Endodermal cell (in vitro differentiated cells): ENCODE results near the gene ADGRL3. TPM values are rescaled to one million over a fixed set of nuclear protein-coding genes. Genes with fewer than 3 reads are reported as not detected.

Source experiments
- DNase-seq: peaks from one replicate; pipeline ENCODE4 v3.0.0-alpha.2; 2017
- H3K27ac ChIP-seq: 2 replicates; pipeline ENCODE4 v1.5.1; 2013; ENCODE audit warnings: mild to moderate bottlenecking, low read depth, low read length, moderate library complexity
- H3K27me3 ChIP-seq: 2 replicates; pipeline ENCODE4 v1.6.1; 2013; ENCODE audit warnings: mild to moderate bottlenecking, low read length, moderate library complexity; ENCODE audit not compliant: insufficient read depth, control insufficient read depth, poor library complexity, severe bottlenecking
- H3K36me3 ChIP-seq: 2 replicates; pipeline ENCODE4 v1.7.0; 2013; ENCODE audit warnings: mild to moderate bottlenecking, low read length, moderate library complexity; ENCODE audit not compliant: control insufficient read depth, insufficient read depth
- H3K4me1 ChIP-seq: one replicate; pipeline ENCODE4 v1.7.0; 2013; ENCODE audit warnings: low read length; ENCODE audit not compliant: control insufficient read depth, insufficient read depth
- H3K4me3 ChIP-seq: 2 replicates; pipeline ENCODE4 v1.5.1; 2013; ENCODE audit warnings: mild to moderate bottlenecking, low read length, moderate library complexity
- H3K9ac ChIP-seq: 2 replicates; pipeline ENCODE4 v1.6.1; 2013; ENCODE audit warnings: mild to moderate bottlenecking, low read length, moderate library complexity; ENCODE audit not compliant: poor library complexity, severe bottlenecking; ENCODE audit errors: extremely low read depth
- H3K9me3 ChIP-seq: 2 replicates; pipeline ENCODE4 v1.6.1; 2013; ENCODE audit warnings: mild to moderate bottlenecking, low read length, moderate library complexity; ENCODE audit not compliant: control insufficient read depth
- H3K27ac Mint-ChIP-seq: 2 replicates; pipeline ENCODE4 v1.8.0; 2020; ENCODE audit warnings: mixed read lengths
- H3K27me3 Mint-ChIP-seq: 2 replicates; pipeline ENCODE4 v1.8.0; 2021; ENCODE audit warnings: mild to moderate bottlenecking, mixed read lengths; ENCODE audit not compliant: insufficient read depth
- H3K36me3 Mint-ChIP-seq: 2 replicates; pipeline ENCODE4 v1.8.0; 2020; ENCODE audit warnings: low read depth, mixed read lengths
- H3K4me1 Mint-ChIP-seq: 2 replicates; pipeline ENCODE4 v1.8.0; 2020; ENCODE audit warnings: mixed read lengths
- H3K4me3 Mint-ChIP-seq: 2 replicates; pipeline ENCODE4 v1.8.0; 2020; ENCODE audit warnings: mild to moderate bottlenecking, moderate library complexity, mixed read lengths
- H3K9me3 Mint-ChIP-seq: 2 replicates; pipeline ENCODE4 v1.8.0; 2020; ENCODE audit warnings: mild to moderate bottlenecking, mixed read lengths
- WGBS, 2 experiments: methylation state at CpG; one replicate each; pipeline versions ENCODE4 v1.1.5 to v1.1.7; 2013; ENCODE audit warnings: missing lambda C conversion rate in 2 of 2, mixed read lengths in 1 of 2; ENCODE audit not compliant: insufficient coverage in 1 of 2, insufficient read length in 1 of 2; 5-methylcytosine and 5-hydroxymethylcytosine counted together
- total RNA-seq, 2 donors: library from RNA; stranded (reverse); fragmentation: NEBNext Ultra II Directional in 1 of 2; extraction: Animal tissue kit (Norgen Biotek cat#: 25700) in 1 of 2; gene quantifications; 2 replicates in 1 of 2; 3 replicates in 1 of 2; pipeline ENCODE4 v1.2.1, GENCODE V29; 2021
- TF ChIP-seq, protein P1 (sequence below): fragments of 200-600 bp; sonication (generic); conservative IDR thresholded peaks from 2 replicates; pipeline ENCODE4 v1.5.0; 2021; ENCODE audit warnings: antibody characterized with exemption, mild to moderate bottlenecking

The ADGRL3 gene
- total RNA-seq, 2 donors from 2014 or later: 9.9 to 10.3 TPM

DNA sequence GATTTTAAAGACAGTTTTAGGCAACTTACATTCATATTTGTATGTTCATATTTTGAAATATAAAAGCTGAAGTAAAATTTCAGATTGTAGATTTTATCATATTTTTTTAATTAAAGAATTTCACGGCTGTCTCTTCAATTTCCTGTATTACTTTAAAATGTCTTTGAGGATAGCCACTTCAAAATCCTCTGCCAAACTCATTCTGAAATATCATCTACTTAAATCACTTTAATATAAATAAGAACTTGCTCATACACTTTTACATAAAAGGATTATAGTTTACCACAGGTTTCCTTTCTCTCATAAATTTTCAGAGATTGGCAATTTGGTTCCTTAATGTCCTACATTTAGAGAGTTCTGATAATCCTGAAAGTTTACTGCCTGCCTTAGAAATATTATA lies 478.2 kb downstream of the ADGRL3 start:
- Histone ChIP-seq H3K27me3 (no peaks in the 10 kb centered on the region), H3K9me3 (no peaks in the 10 kb centered on the region), H3K27ac (no peak overlapping the region), H3K36me3 (no peaks in the 10 kb centered on the region), H3K9ac (no peak overlapping the region), H3K4me1 (no peaks in the 10 kb centered on the region), H3K4me3 (no peak overlapping the region)
- Mint-ChIP-seq H3K27ac (no peak overlapping the region), H3K36me3 (no peaks in the 10 kb centered on the region), H3K4me3 (no peak overlapping the region), H3K9me3 (no peaks in the 10 kb centered on the region), H3K27me3 (no peaks in the 10 kb centered on the region), H3K4me1 (no peaks in the 10 kb centered on the region)
- 100% methylated on average over 1 of the region's 1 CpG for WGBS, 2 experiments
- DNase-seq: no peak
- TF ChIP-seq, protein P1, sequence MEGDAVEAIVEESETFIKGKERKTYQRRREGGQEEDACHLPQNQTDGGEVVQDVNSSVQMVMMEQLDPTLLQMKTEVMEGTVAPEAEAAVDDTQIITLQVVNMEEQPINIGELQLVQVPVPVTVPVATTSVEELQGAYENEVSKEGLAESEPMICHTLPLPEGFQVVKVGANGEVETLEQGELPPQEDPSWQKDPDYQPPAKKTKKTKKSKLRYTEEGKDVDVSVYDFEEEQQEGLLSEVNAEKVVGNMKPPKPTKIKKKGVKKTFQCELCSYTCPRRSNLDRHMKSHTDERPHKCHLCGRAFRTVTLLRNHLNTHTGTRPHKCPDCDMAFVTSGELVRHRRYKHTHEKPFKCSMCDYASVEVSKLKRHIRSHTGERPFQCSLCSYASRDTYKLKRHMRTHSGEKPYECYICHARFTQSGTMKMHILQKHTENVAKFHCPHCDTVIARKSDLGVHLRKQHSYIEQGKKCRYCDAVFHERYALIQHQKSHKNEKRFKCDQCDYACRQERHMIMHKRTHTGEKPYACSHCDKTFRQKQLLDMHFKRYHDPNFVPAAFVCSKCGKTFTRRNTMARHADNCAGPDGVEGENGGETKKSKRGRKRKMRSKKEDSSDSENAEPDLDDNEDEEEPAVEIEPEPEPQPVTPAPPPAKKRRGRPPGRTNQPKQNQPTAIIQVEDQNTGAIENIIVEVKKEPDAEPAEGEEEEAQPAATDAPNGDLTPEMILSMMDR: no peak

DNA sequence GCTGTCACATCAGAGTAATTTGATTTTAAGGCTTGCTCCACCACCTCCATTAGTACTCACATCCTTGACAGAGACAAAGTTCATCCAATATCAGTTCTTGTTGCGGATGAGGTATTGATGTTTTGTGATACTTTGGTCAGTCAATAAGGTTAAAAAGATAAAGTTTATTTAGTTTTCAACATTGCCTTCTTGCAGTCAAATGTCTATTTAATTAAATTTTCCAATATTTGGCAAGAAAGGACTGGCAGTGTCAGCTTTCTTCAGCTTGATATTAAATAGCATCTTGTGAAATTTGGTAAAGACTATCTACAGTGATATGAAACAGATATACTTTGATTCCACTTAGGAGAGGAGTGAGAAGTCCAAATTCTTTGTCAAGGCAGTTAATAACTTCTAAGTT lies 493.4 kb downstream of the ADGRL3 start:
- H3K27me3 ChIP-seq: no peaks in the 10 kb centered on the region
- H3K36me3 Mint-ChIP-seq: no peaks in the 10 kb centered on the region

DNA sequence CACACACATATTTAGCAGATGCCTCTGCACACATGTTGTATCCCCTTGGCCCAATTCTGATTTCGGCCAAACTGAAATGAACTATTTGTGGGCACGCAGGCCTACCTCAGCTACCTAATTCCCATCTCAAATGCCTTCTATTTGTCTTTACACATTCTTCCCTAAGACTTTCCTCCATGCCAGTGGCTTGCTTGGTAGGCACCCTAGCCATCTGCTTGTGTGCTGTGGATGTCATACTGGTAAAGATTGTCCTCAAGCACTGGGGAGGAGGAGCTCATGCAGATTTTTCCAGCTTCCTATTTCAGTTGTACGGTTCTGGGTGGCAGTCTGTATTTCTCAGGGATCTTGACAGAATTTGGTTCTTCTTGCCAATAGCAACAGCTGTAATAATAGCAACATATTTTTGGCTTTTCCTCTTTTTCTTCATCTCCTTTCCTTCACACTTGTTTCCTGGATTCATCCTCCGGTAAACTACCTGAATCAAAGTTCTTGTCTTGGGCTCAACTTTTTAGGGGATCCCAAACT lies 514.3 kb downstream of the ADGRL3 start:
- Histone ChIP-seq H3K9ac (no peak overlapping the region), H3K4me1 (no peaks in the 10 kb centered on the region), H3K27me3 (no peaks in the 10 kb centered on the region), H3K27ac (no peak overlapping the region), H3K36me3 (no peaks in the 10 kb centered on the region), H3K4me3 (no peak overlapping the region), H3K9me3 (no peaks in the 10 kb centered on the region)
- Mint-ChIP-seq H3K4me3 (no peak overlapping the region), H3K36me3 (no peaks in the 10 kb centered on the region), H3K9me3 (no peaks in the 10 kb centered on the region), H3K27ac (no peak overlapping the region), H3K27me3 (no peaks in the 10 kb centered on the region), H3K4me1 (peaks cover 2% of the 10 kb centered on the region)
- TF ChIP-seq, protein P1: no peak
- 90 to 93% methylated on average over 3 to 4 of the region's 4 CpGs for WGBS, 2 experiments
- DNase-seq: no peak

More for the DNA sequence above, 493.4 kb downstream of the ADGRL3 start:
- H3K36me3 ChIP-seq: no peaks in the 10 kb centered on the region
- no peaks in the 10 kb centered on the region for H3K4me1 ChIP-seq
- Mint-ChIP-seq H3K4me1 (no peaks in the 10 kb centered on the region), H3K27ac (no peak overlapping the region), H3K27me3 (no peaks in the 10 kb centered on the region), H3K4me3 (no peak overlapping the region), H3K9me3 (no peaks in the 10 kb centered on the region)
- TF ChIP-seq, protein P1: no peak
- WGBS, 2 experiments: 100% methylated on average over 1 of the region's 1 CpG; no CpG with 5 or more reads in 1 of the 2 experiments
- no peak overlapping the region for H3K9ac ChIP-seq
- H3K27ac ChIP-seq: no peak overlapping the region
- H3K4me3 ChIP-seq: no peak overlapping the region
- no peaks in the 10 kb centered on the region for H3K9me3 ChIP-seq
- DNase-seq: no peak
